H1 (cell line): ENCODE data around the gene TRIM68. TPM values are rescaled to one million over a fixed set of nuclear protein-coding genes. Genes with fewer than 3 reads are reported as not detected.

Source experiments
- CTCF ChIA-PET: fragments of 300-600 bp; sonication (Branson Sonifier 250); formaldehyde crosslinking; loops from one replicate; lab custom pipeline; 2021; ENCODE audit not compliant: partially characterized antibody; lab: Charles Lee
- POLR2A ChIA-PET: fragments of 300-600 bp; sonication (Branson Sonifier 250); formaldehyde crosslinking; loops from one replicate; lab custom pipeline; 2021; ENCODE audit warnings: inconsistent platforms; ENCODE audit not compliant: partially characterized antibody; lab: Charles Lee
- DNase-seq, 2 experiments: peaks; one replicate each; pipeline versions ENCODE4 v3.0.0 to v3.0.0-alpha.2; 2010 to 2022; ENCODE audit warnings: low spot score in 2 of 2, low read depth in 1 of 2, mixed read lengths in 1 of 2
- FAIRE-seq: peaks from 2 replicates; lab custom pipeline; 2011; peaks lifted over from hg19 to GRCh38; lab: Jason Lieb, UNC
- H2AFZ ChIP-seq: 2 replicates; pipeline ENCODE4 v1.8.1; 2012; ENCODE audit warnings: low read length, inconsistent platforms
- H2AK5ac ChIP-seq: 2 replicates; pipeline ENCODE4 v1.6.1; 2013; ENCODE audit warnings: low read depth, low read length
- H2BK120ac ChIP-seq: replicated peaks from 2 replicates; pipeline ENCODE3; 2013; ENCODE audit warnings: low read depth, low read length, inconsistent platforms
- H2BK12ac ChIP-seq: 2 replicates; pipeline ENCODE4 v1.6.1; 2013; ENCODE audit warnings: low read depth, low read length
- H2BK15ac ChIP-seq: 2 replicates; pipeline ENCODE4 v1.6.1; 2013; ENCODE audit warnings: low read length
- H2BK20ac ChIP-seq: 2 replicates; pipeline ENCODE4 v1.6.1; 2013; ENCODE audit warnings: low read length
- H2BK5ac ChIP-seq: 2 replicates; pipeline ENCODE4 v1.6.1; 2013; ENCODE audit warnings: low read depth, low read length
- H3K14ac ChIP-seq: 2 replicates; pipeline ENCODE4 v1.6.1; 2013; ENCODE audit warnings: inconsistent platforms; ENCODE audit not compliant: insufficient read length
- H3K18ac ChIP-seq: 2 replicates; pipeline ENCODE4 v1.6.1; 2013; ENCODE audit warnings: low read length; ENCODE audit errors: extremely low read depth
- H3K23ac ChIP-seq: 2 replicates; pipeline ENCODE4 v1.6.1; 2013; ENCODE audit warnings: inconsistent platforms; ENCODE audit not compliant: insufficient read length
- H3K23me2 ChIP-seq: 2 replicates; pipeline ENCODE4 v1.6.1; 2013; ENCODE audit warnings: low read depth, low read length
- H3K27ac ChIP-seq: 2 replicates; pipeline ENCODE4 v1.6.1; 2011; ENCODE audit warnings: low read depth, low read length, inconsistent platforms
- H3K27me3 ChIP-seq, 4 experiments: replicated peaks in 1 of 4; 1 replicate in 1 of 4; 2 replicates in 3 of 4; pipeline versions ENCODE4 v1.6.1 to v1.8.1; 2011 to 2013; ENCODE audit warnings: low read length in 3 of 4, mild to moderate bottlenecking in 3 of 4, inconsistent platforms in 2 of 4, mixed read lengths in 2 of 4, moderate library complexity in 1 of 4; ENCODE audit not compliant: control insufficient read depth in 3 of 4, insufficient read depth in 3 of 4; ENCODE audit errors: extremely low read depth in 1 of 4
- H3K36me3 ChIP-seq, 4 experiments: 2 replicates each; pipeline versions ENCODE4 v1.6.1 to v1.8.1; 2011 to 2013; ENCODE audit warnings: mild to moderate bottlenecking in 4 of 4, low read length in 3 of 4, moderate library complexity in 2 of 4, control low read depth in 1 of 4, inconsistent platforms in 1 of 4; ENCODE audit not compliant: insufficient read depth in 4 of 4, control insufficient read depth in 2 of 4
- H3K4ac ChIP-seq: replicated peaks from 2 replicates; pipeline ENCODE3; 2013; ENCODE audit warnings: low read length, low read depth, mixed read lengths, inconsistent platforms; ENCODE audit not compliant: insufficient read length
- H3K4me1 ChIP-seq, 4 experiments: replicated peaks in 1 of 4; 1 replicate in 1 of 4; 2 replicates in 3 of 4; pipeline versions ENCODE4 v1.6.1 to v1.8.1; 2011 to 2013; ENCODE audit warnings: low read length in 3 of 4, inconsistent platforms in 2 of 4, mixed read lengths in 1 of 4; ENCODE audit not compliant: insufficient read depth in 4 of 4, control insufficient read depth in 3 of 4
- H3K4me2 ChIP-seq, 2 experiments: 2 replicates each; pipeline versions ENCODE4 v1.6.1 to v1.8.1; 2011 to 2013; ENCODE audit warnings: low read depth in 2 of 2, low read length in 2 of 2, control low read depth in 1 of 2, inconsistent platforms in 1 of 2, mild to moderate bottlenecking in 1 of 2; ENCODE audit not compliant: insufficient read depth in 1 of 2
- H3K4me3 ChIP-seq, 4 experiments: fragments of 200-600, 300-600 bp in 1 of 4; sonication (generic), shearing (Covaris generic), sonication (Bioruptor Twin) in 1 of 4; 2 replicates each; pipeline versions ENCODE4 v1.5.1 to v1.8.1; 2011 to 2016; ENCODE audit warnings: low read length in 4 of 4, low read depth in 3 of 4, control low read depth in 2 of 4, inconsistent platforms in 2 of 4, mild to moderate bottlenecking in 2 of 4, mixed read lengths in 1 of 4, moderate library complexity in 1 of 4; ENCODE audit not compliant: insufficient read depth in 2 of 4; ENCODE audit errors: extremely low read depth in 1 of 4
- H3K56ac ChIP-seq: replicated peaks from 2 replicates; pipeline ENCODE3; 2013; ENCODE audit warnings: low read depth, mild to moderate bottlenecking, mixed read lengths, low read length, inconsistent platforms; ENCODE audit not compliant: insufficient read length
- H3K79me1 ChIP-seq: 2 replicates; pipeline ENCODE4 v1.6.1; 2013; ENCODE audit warnings: low read depth, low read length, control low read depth
- H3K79me2 ChIP-seq, 2 experiments: 2 replicates each; pipeline versions ENCODE4 v1.6.1 to v1.8.1; 2012 to 2013; ENCODE audit warnings: low read length in 2 of 2, mild to moderate bottlenecking in 2 of 2, inconsistent platforms in 1 of 2; ENCODE audit not compliant: insufficient read depth in 2 of 2, control insufficient read depth in 1 of 2
- H3K9ac ChIP-seq, 4 experiments: replicated peaks in 1 of 4; 1 replicate in 1 of 4; 2 replicates in 3 of 4; pipeline versions ENCODE4 v1.6.1 to v1.8.1; 2011 to 2013; ENCODE audit warnings: low read depth in 3 of 4, low read length in 3 of 4, control low read depth in 2 of 4, mild to moderate bottlenecking in 2 of 4, moderate library complexity in 2 of 4, inconsistent platforms in 1 of 4; ENCODE audit errors: extremely low read depth in 1 of 4
- H3K9me3 ChIP-seq, 2 experiments: 2 replicates each; pipeline versions ENCODE4 v1.6.1 to v1.8.1; 2012 to 2013; ENCODE audit warnings: mild to moderate bottlenecking in 2 of 2, moderate library complexity in 2 of 2, control low read depth in 1 of 2, inconsistent platforms in 1 of 2, low read depth in 1 of 2, low read length in 1 of 2, mixed read lengths in 1 of 2; ENCODE audit not compliant: insufficient read depth in 2 of 2
- H4K20me1 ChIP-seq, 2 experiments: replicated peaks in 1 of 2; 2 replicates each; pipeline versions ENCODE3 to v1.8.1; 2011 to 2013; ENCODE audit warnings: inconsistent platforms in 2 of 2, low read length in 2 of 2, mild to moderate bottlenecking in 1 of 2; ENCODE audit not compliant: insufficient read depth in 2 of 2, control insufficient read depth in 1 of 2
- H4K5ac ChIP-seq: 2 replicates; pipeline ENCODE4 v1.6.1; 2013; ENCODE audit warnings: low read length, low read depth, mixed read lengths, inconsistent platforms; ENCODE audit not compliant: insufficient read length
- H4K8ac ChIP-seq: 2 replicates; pipeline ENCODE4 v1.8.0; 2013; ENCODE audit warnings: mild to moderate bottlenecking, moderate library complexity, low read length, inconsistent platforms; ENCODE audit not compliant: insufficient read depth; ENCODE audit errors: extremely low read depth
- H4K91ac ChIP-seq: replicated peaks from 2 replicates; pipeline ENCODE3; 2013; ENCODE audit warnings: low read length, mixed read lengths, inconsistent platforms; ENCODE audit not compliant: insufficient read length
- CEBPB ChIP-seq: IDR thresholded peaks from 2 replicates; pipeline ENCODE4 v1.6.1; 2012; ENCODE audit warnings: low read depth, low read length
- CHD2 ChIP-seq: IDR thresholded peaks from 2 replicates; pipeline ENCODE4 v1.6.1; 2012; ENCODE audit warnings: low read length, improper control_type of control experiment
- POLR2AphosphoS5 ChIP-seq: IDR thresholded peaks from 2 replicates; pipeline ENCODE4 v1.6.1; 2011; ENCODE audit warnings: low read depth, low read length
- POU5F1 ChIP-seq: IDR thresholded peaks from 2 replicates; pipeline ENCODE4 v1.6.1; 2011; ENCODE audit warnings: low read depth, mild to moderate bottlenecking, low read length, moderate library complexity
- RAD21 ChIP-seq, 2 experiments: IDR thresholded peaks in 1 of 2; conservative IDR thresholded peaks in 1 of 2; 2 replicates each; pipeline ENCODE4 v1.6.1; 2011; ENCODE audit warnings: low read depth in 2 of 2, low read length in 2 of 2, improper control_type of control experiment in 1 of 2, inconsistent platforms in 1 of 2, mild to moderate bottlenecking in 1 of 2, moderate library complexity in 1 of 2
- SIX5 ChIP-seq: IDR thresholded peaks from 2 replicates; pipeline ENCODE4 v1.6.1; 2011; ENCODE audit warnings: mild to moderate bottlenecking, low read depth, low read length
- WGBS, 2 experiments: shearing (Covaris generic) in 1 of 2; methylation state at CpG; one replicate each; pipeline versions ENCODE4 v1.1.6 to v1.1.7; 2013 to 2015; ENCODE audit warnings: low lambda C conversion rate in 2 of 2, mixed read lengths in 2 of 2, inconsistent platforms in 1 of 2, low coverage in 1 of 2, missing lambda C conversion rate in 1 of 2; ENCODE audit not compliant: insufficient replicate concordance in 2 of 2, insufficient coverage in 1 of 2, insufficient read length in 1 of 2; ENCODE audit errors: extremely low coverage in 1 of 2, missing lambda C conversion rate in 1 of 2; 5-methylcytosine and 5-hydroxymethylcytosine counted together
- polyA plus RNA-seq, 7 experiments: library from polyadenylated mRNA; depleted of rRNA in 3 of 7; stranded (reverse) in 5 of 7; unstranded in 2 of 7; fragments of >200 nt in 5 of 7; fragments of 200-250 nt in 2 of 7; gene quantifications; 1 replicate in 5 of 7; 2 replicates in 1 of 7; 4 replicates in 1 of 7; pipeline versions ENCODE4 v1.2.1 to v1.2.3, GENCODE V29; 2011 to 2013; ENCODE audit warnings: missing spikeins in 2 of 7, mixed read lengths in 2 of 7
- total RNA-seq: library from RNA; stranded (reverse); fragmentation: NEBNext Ultra II Directional; extraction: Animal tissue kit (Norgen Biotek cat#: 25700); gene quantifications from 2 replicates; pipeline ENCODE4 v1.2.1, GENCODE V29; 2021

Gene TRIM68
- total and polyA plus RNA-seq, 2 of the 8 experiments (the other 6 are each of a cell fraction or from before 2014, with no cell fraction given), result 3.4 to 5.7 TPM

DNA sequence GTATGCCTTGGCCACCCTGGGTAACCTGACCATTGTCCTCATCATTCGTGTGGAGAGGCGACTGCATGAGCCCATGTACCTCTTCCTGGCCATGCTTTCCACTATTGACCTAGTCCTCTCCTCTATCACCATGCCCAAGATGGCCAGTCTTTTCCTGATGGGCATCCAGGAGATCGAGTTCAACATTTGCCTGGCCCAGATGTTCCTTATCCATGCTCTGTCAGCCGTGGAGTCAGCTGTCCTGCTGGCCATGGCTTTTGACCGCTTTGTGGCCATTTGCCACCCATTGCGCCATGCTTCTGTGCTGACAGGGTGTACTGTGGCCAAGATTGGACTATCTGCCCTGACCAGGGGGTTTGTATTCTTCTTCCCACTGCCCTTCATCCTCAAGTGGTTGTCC is 31.9 kb upstream of the TRIM68 start:
- peaks cover 0 to 7% (median 4%) of the 10 kb centered on the region in 4 experiments; a peak in 5 of 7 replicates for H3K27me3 ChIP-seq
- no peaks in the 10 kb centered on the region for H3K36me3 ChIP-seq
- no peak overlapping the region for H2BK15ac ChIP-seq
- no peak overlapping the region for H3K9ac ChIP-seq
- FAIRE-seq (no peak), DNase-seq (no peak)
- no peaks in the 10 kb centered on the region for H3K23me2 ChIP-seq
- H2BK12ac ChIP-seq, result no peak overlapping the region
- no peak overlapping the region for H3K4me3 ChIP-seq
- H3K27ac ChIP-seq, result no peak overlapping the region
- no peak overlapping the region for H4K8ac ChIP-seq
- no peaks in the 10 kb centered on the region for H3K79me2 ChIP-seq
- TF ChIP-seq POU5F1 (no peak), CHD2 (no peak), CEBPB (no peak), SIX5 (no peak), POLR2AphosphoS5 (no peak), RAD21 (IDR thresholded peaks at IDR 0.05 in 1 of 2, conservative IDR thresholded peaks at IDR 0.05 in 1 of 2; ENCODE audit: low read depth in 2 of 2, low read length in 2 of 2) (no peak)
- no peak overlapping the region for H2AK5ac ChIP-seq
- no peak overlapping the region for H2BK20ac ChIP-seq
- no peak overlapping the region for H3K18ac ChIP-seq
- no peak overlapping the region for H4K91ac ChIP-seq
- POLR2A ChIA-PET, result no interaction called here
- 89% methylated on average over 6 of the region's 6 CpGs; no CpG with 5 or more reads in 1 of the 2 experiments for WGBS, 2 experiments
- no peak overlapping the region for H3K56ac ChIP-seq
- no peaks in the 10 kb centered on the region for H4K20me1 ChIP-seq
- no peak overlapping the region for H4K5ac ChIP-seq
- H3K14ac ChIP-seq, result no peak overlapping the region
- H3K4me2 ChIP-seq, result no peak overlapping the region
- no peak overlapping the region for H3K4ac ChIP-seq
- no peak overlapping the region for H2BK5ac ChIP-seq
- CTCF ChIA-PET, result interaction anchor here (1.3 to 5.2 kb wide), 3 partner anchors 14 to 186 kb away, joined by 3 to 83 read pairs (median 58); no protein-coding TSS in a partner anchor
- H3K23ac ChIP-seq, result no peak overlapping the region
- no peak overlapping the region for H2BK120ac ChIP-seq
- H3K9me3 ChIP-seq, result no peaks in the 10 kb centered on the region; a peak in 1 of 4 replicates
- no peaks in the 10 kb centered on the region for H3K4me1 ChIP-seq
- no peak overlapping the region for H2AFZ ChIP-seq
- H3K79me1 ChIP-seq, result no peaks in the 10 kb centered on the region
